ENCODE results near the gene PTPRG.
"Not testable (repeated sequence)": the region's sequence is repeated elsewhere in the genome, so short reads cannot be mapped to it uniquely, and the experiment has no call there.

PTPRG gene

GRCh38 chr3:61687206-61687605 is 125.8 kb downstream of the PTPRG start:
- DNase-seq (ENCODE audit: low read depth): no peak

GRCh38 chr3:61687663-61688306 is 126.4 kb downstream of the PTPRG start:
- no peak for DNase-seq (ENCODE audit: low read depth)

- no peak for DNase-seq (ENCODE audit: low read depth)
Observed at GRCh38 chr3:61688307-61688984, 127.1 kb downstream of the PTPRG start.

- no peak for DNase-seq (ENCODE audit: low read depth)
Observed at GRCh38 chr3:61690016-61690415, 128.6 kb downstream of the PTPRG start.

GRCh38 chr3:61691466-61691865 is 130.1 kb downstream of the PTPRG start:
- no peak for DNase-seq (ENCODE audit: low read depth)

- DNase-seq (ENCODE audit: low read depth): no peak
Observed at GRCh38 chr3:61697301-61697700, 135.9 kb downstream of the PTPRG start.

- not testable (repeated sequence) for DNase-seq (ENCODE audit: low read depth)
Observed at GRCh38 chr3:61698278-61699072, 137.1 kb downstream of the PTPRG start.

- DNase-seq (ENCODE audit: low read depth): no peak
Observed at GRCh38 chr3:61699622-61700021, 138.3 kb downstream of the PTPRG start.

- no peak for DNase-seq (ENCODE audit: low read depth)
Observed at GRCh38 chr3:61701011-61701410, 139.6 kb downstream of the PTPRG start.

- no peak for DNase-seq (ENCODE audit: low read depth)
Observed at GRCh38 chr3:61702453-61702852, 141.1 kb downstream of the PTPRG start.

- no peak for DNase-seq (ENCODE audit: low read depth)
Observed at GRCh38 chr3:61704807-61705206, 143.4 kb downstream of the PTPRG start.

- no peak for DNase-seq (ENCODE audit: low read depth)
Observed at GRCh38 chr3:61707492-61707891, 146.1 kb downstream of the PTPRG start.

- DNase-seq (ENCODE audit: low read depth): not testable (repeated sequence)
Observed at GRCh38 chr3:61710920-61711319, 149.5 kb downstream of the PTPRG start.

- no peak for DNase-seq (ENCODE audit: low read depth)
Observed at GRCh38 chr3:61714225-61714624, 152.9 kb downstream of the PTPRG start.

- DNase-seq (ENCODE audit: low read depth): no peak
Observed at GRCh38 chr3:61715886-61716527, 154.6 kb downstream of the PTPRG start.

- not testable (repeated sequence) for DNase-seq (ENCODE audit: low read depth)
Observed at GRCh38 chr3:61716693-61717092, 155.3 kb downstream of the PTPRG start.

- no peak for DNase-seq (ENCODE audit: low read depth)
Observed at GRCh38 chr3:61718565-61718964, 157.2 kb downstream of the PTPRG start.

GRCh38 chr3:61719278-61719977 is 158.1 kb downstream of the PTPRG start:
- DNase-seq (ENCODE audit: low read depth): no peak

GRCh38 chr3:61723038-61723437 is 161.7 kb downstream of the PTPRG start:
- no peak for DNase-seq (ENCODE audit: low read depth)

GRCh38 chr3:61724183-61724582 is 162.8 kb downstream of the PTPRG start:
- DNase-seq (ENCODE audit: low read depth): no peak

- DNase-seq (ENCODE audit: low read depth): no peak
Observed at GRCh38 chr3:61724801-61725200, 163.4 kb downstream of the PTPRG start.

- no peak for DNase-seq (ENCODE audit: low read depth)
Observed at GRCh38 chr3:61725851-61726333, 164.5 kb downstream of the PTPRG start.
